Measurements from ENCODE around the gene HIGD1A.

The HIGD1A gene

DNA sequence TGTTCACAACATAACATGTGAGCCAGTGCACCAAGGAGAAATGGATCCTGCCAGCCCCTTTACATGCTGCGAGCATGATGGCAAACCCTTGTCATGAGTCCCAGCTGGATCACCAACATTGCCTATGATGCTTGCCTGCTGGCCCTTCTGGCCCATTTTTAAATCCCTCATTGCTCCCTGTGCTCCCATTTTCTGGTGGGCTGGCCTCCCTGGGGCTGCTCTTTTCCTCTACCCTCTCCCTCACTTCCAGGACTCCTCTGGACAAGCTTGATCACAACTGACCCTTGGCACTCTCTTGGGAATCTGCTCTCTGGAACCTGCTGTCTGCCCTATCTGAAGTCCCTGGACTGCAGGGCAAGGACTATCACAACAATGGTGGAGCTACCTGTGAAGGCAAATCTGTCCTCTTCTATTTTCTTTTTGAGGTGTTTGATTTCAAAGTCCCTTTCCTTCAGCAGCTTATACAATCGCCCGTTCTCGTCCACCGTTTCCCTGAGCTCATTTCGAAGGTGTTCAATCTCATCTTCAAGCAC is 47.5 kb downstream of the HIGD1A start:
- Histone ChIP-seq H3K9me3 (ENCODE audit: control insufficient read depth, insufficient read depth, low read length) (no peaks in the 10 kb centered on the region), H3K4me3 (ENCODE audit: low read length) (no peak overlapping the region), H3K36me3 (ENCODE audit: control insufficient read depth, insufficient read depth, low read length) (no peaks in the 10 kb centered on the region), H3K4me1 (ENCODE audit: control insufficient read depth, insufficient read depth, low read length) (no peaks in the 10 kb centered on the region), H3K27ac (ENCODE audit: low read length) (no peak overlapping the region), H3K27me3 (ENCODE audit: control insufficient read depth, insufficient read depth, low read length) (no peaks in the 10 kb centered on the region)
- WGBS (ENCODE audit: insufficient coverage, insufficient read length) = no CpG with 5 or more reads among the region's 6 CpGs
- DNase-seq (ENCODE audit: low read depth, low spot score) = no peak

DNA sequence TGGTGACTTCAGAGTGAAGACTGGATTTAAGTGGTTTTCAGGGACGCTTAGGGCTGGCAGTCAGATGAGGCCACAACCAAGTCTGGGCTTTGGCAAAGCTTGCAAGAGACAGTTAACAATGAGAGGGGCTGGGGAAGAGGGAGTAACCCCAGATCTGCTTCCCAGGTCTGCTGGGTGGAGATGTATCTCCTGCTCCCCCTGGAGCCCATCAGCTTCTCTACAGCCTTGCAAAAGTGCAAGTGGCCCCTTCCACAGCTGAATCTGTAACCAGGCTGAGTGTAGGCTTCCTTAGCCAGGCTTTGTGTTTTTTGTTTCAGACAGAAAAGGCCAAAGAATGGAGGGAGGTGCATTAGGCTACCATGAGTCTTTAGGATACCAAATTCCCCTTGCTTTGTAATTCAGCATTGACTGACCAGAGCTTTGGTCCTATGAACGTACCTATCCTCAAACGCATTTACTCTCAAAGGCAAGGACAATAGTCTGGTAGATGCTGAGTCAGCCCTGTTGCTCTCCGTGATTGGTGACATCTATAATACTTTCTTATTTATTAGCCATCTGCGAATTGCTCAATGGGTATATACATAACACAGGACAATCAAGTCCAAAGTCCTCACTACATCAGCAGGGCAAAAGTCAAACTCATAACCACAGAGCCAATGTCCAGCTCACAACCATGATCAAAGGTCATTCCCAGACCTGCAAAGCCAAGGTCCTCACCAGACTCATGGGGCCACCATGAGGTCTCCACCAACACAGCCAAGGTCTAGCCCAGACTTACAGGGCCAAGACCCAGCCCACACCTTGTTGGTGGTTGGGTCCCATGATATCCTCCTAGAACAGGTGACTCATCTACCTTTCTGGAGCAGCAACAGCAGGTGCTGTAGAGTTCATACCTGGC is 48.4 kb downstream of the HIGD1A start:
- no peak overlapping the region for H3K4me3 ChIP-seq (ENCODE audit: low read length)
- no peaks in the 10 kb centered on the region for H3K4me1 ChIP-seq (ENCODE audit: control insufficient read depth, insufficient read depth, low read length)
- H3K27ac ChIP-seq (ENCODE audit: low read length) = no peak overlapping the region
- WGBS (ENCODE audit: insufficient coverage, insufficient read length) = no CpG with 5 or more reads among the region's 5 CpGs
- H3K36me3 ChIP-seq (ENCODE audit: control insufficient read depth, insufficient read depth, low read length) = no peaks in the 10 kb centered on the region
- no peaks in the 10 kb centered on the region for H3K27me3 ChIP-seq (ENCODE audit: control insufficient read depth, insufficient read depth, low read length)
- DNase-seq (ENCODE audit: low read depth, low spot score) = no peak
- H3K9me3 ChIP-seq (ENCODE audit: control insufficient read depth, insufficient read depth, low read length) = no peaks in the 10 kb centered on the region

DNA sequence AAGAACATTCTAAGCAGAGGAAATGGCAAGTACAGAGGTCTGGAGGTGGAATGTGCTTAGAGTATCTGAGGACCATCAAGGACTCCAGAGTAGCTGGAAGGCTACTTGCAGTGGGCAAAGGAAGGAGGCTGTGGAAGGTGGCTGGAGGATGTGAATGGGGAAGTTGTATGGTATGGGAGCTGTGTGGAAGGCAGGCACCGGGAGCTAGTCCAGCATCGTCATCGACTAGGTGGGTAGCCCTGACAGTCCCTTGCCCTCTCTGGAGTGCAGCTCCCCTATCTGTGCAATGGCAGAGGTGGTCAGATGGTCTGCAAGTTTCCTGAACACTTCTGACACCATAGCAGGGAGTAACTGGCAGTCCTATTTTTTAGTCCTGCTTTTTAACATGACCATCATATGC is 50.5 kb downstream of the HIGD1A start:
- no peak overlapping the region for H3K27ac ChIP-seq (ENCODE audit: low read length)
- H3K36me3 ChIP-seq (ENCODE audit: control insufficient read depth, insufficient read depth, low read length) = 0 out of 2 replicates have a peak, but pooled peaks cover 2% of the 10 kb centered on the region
- no peaks in the 10 kb centered on the region for H3K4me1 ChIP-seq (ENCODE audit: control insufficient read depth, insufficient read depth, low read length)
- H3K27me3 ChIP-seq (ENCODE audit: control insufficient read depth, insufficient read depth, low read length) = no peaks in the 10 kb centered on the region
- no peak overlapping the region for H3K4me3 ChIP-seq (ENCODE audit: low read length)
- H3K9me3 ChIP-seq (ENCODE audit: control insufficient read depth, insufficient read depth, low read length) = no peaks in the 10 kb centered on the region
- DNase-seq (ENCODE audit: low read depth, low spot score) = no peak
- WGBS (ENCODE audit: insufficient coverage, insufficient read length) = no CpG with 5 or more reads among the region's 3 CpGs

- Histone ChIP-seq H3K27me3 (ENCODE audit: control insufficient read depth, insufficient read depth, low read length) (no peaks in the 10 kb centered on the region), H3K4me1 (ENCODE audit: control insufficient read depth, insufficient read depth, low read length) (no peaks in the 10 kb centered on the region)
- WGBS (ENCODE audit: insufficient coverage, insufficient read length) = no CpG with 5 or more reads among the region's 4 CpGs
Measured at GRCh38 chr3:42752961-42753360, 51.3 kb downstream of the HIGD1A start.

DNA sequence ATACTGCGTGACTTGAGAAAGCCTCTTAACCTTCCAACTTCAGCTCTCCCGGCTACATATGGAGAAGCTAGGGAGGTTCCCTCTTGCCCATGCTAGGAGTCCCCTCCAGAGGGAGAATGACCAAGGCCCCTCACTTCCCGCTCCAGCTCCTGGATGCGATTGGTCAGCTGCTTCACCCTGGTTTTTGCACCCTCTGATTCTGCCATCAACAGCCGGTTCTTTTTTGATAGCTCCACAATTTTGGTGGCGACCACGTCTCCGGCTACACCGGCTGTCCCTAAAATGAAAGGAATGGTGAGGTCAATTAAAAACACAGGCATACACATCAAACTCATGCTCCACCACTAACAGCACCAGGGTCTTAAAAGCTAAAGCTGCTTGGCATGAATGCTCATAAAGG is 51.8 kb downstream of the HIGD1A start:
- no peaks in the 10 kb centered on the region for H3K27me3 ChIP-seq (ENCODE audit: control insufficient read depth, insufficient read depth, low read length)
- no CpG with 5 or more reads among the region's 9 CpGs for WGBS (ENCODE audit: insufficient coverage, insufficient read length)
- no peaks in the 10 kb centered on the region for H3K9me3 ChIP-seq (ENCODE audit: control insufficient read depth, insufficient read depth, low read length)

More at GRCh38 chr3:42752961-42753360, 51.3 kb downstream of the HIGD1A start:
- Histone ChIP-seq H3K4me3 (ENCODE audit: low read length) (no peak overlapping the region), H3K27ac (ENCODE audit: low read length) (no peak overlapping the region), H3K9me3 (ENCODE audit: control insufficient read depth, insufficient read depth, low read length) (no peaks in the 10 kb centered on the region), H3K36me3 (ENCODE audit: control insufficient read depth, insufficient read depth, low read length) (0 out of 2 replicates have a peak, but pooled peaks cover 2% of the 10 kb centered on the region)
- DNase-seq (ENCODE audit: low read depth, low spot score) = no peak

GRCh38 chr3:42751609-42752008 is 52.7 kb downstream of the HIGD1A start:
- 0 out of 2 replicates have a peak, but pooled peaks cover 2% of the 10 kb centered on the region for H3K36me3 ChIP-seq (ENCODE audit: control insufficient read depth, insufficient read depth, low read length)
- no peak overlapping the region for H3K4me3 ChIP-seq (ENCODE audit: low read length)
- H3K27ac ChIP-seq (ENCODE audit: low read length) = no peak overlapping the region
- no peaks in the 10 kb centered on the region for H3K4me1 ChIP-seq (ENCODE audit: control insufficient read depth, insufficient read depth, low read length)
- H3K27me3 ChIP-seq (ENCODE audit: control insufficient read depth, insufficient read depth, low read length) = no peaks in the 10 kb centered on the region
- H3K9me3 ChIP-seq (ENCODE audit: control insufficient read depth, insufficient read depth, low read length) = no peaks in the 10 kb centered on the region
- no peak for DNase-seq (ENCODE audit: low read depth, low spot score)
- WGBS (ENCODE audit: insufficient coverage, insufficient read length) = no CpG with 5 or more reads among the region's 9 CpGs

More for the DNA sequence above, 51.8 kb downstream of the HIGD1A start:
- Histone ChIP-seq H3K27ac (ENCODE audit: low read length) (no peak overlapping the region), H3K36me3 (ENCODE audit: control insufficient read depth, insufficient read depth, low read length) (0 out of 2 replicates have a peak, but pooled peaks cover 2% of the 10 kb centered on the region), H3K4me1 (ENCODE audit: control insufficient read depth, insufficient read depth, low read length) (no peaks in the 10 kb centered on the region), H3K4me3 (ENCODE audit: low read length) (no peak overlapping the region)
- DNase-seq (ENCODE audit: low read depth, low spot score) = no peak

DNA sequence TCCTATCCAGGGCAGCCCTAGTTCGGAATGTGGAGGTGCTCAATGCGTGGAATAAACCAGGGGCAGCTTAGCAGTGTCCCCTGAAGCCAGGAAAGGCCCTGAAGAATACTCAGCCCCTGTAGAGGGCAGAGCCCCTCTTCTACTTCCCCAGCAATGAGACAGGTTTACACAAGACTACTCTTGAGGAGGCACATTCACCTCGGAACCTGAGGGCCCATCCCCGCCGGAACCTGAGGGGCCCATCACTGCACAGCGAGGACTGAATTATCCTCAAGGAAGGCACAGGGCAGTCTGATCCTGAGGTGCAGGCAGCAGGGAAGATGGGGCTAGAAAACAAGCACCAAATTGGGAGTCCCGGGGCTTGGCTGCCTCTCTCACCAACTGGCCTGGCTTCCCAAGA is 53.5 kb downstream of the HIGD1A start:
- no peak for DNase-seq (ENCODE audit: low read depth, low spot score)
- WGBS (ENCODE audit: insufficient coverage, insufficient read length) = no CpG with 5 or more reads among the region's 7 CpGs

DNA sequence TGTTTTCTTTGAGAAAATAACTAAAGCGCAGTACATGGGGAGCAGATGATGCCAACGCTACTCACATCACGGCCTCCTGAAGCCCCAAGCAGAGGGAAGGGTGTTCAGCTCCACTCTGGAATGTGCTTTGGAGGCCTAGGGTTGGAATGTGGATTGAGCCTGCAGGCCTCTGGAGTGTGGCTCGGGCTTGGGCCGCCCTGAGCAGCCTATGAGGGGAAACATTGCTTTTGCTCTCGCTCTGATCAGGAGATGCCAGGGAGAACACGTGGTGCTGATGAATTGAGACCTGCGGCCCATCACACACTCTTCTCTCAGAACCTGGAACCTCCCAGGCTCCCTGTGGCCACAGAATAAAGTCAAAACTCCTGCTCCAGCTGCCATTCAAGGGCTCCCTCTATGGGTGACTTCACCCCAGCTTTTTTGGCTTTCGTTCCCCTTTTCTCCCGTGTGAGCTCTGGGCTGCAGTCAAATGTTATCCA is 54.5 kb downstream of the HIGD1A start:
- Histone ChIP-seq H3K4me3 (ENCODE audit: low read length) (no peak overlapping the region), H3K9me3 (ENCODE audit: control insufficient read depth, insufficient read depth, low read length) (no peaks in the 10 kb centered on the region), H3K36me3 (ENCODE audit: control insufficient read depth, insufficient read depth, low read length) (0 out of 2 replicates have a peak, but pooled peaks cover 2% of the 10 kb centered on the region), H3K27me3 (ENCODE audit: control insufficient read depth, insufficient read depth, low read length) (no peaks in the 10 kb centered on the region), H3K27ac (ENCODE audit: low read length) (no peak overlapping the region), H3K4me1 (ENCODE audit: control insufficient read depth, insufficient read depth, low read length) (no peaks in the 10 kb centered on the region)
- DNase-seq (ENCODE audit: low read depth, low spot score) = no peak
- no CpG with 5 or more reads among the region's 10 CpGs for WGBS (ENCODE audit: insufficient coverage, insufficient read length)

More for the DNA sequence above, 53.5 kb downstream of the HIGD1A start:
- H3K4me1 ChIP-seq (ENCODE audit: control insufficient read depth, insufficient read depth, low read length) = no peaks in the 10 kb centered on the region
- H3K4me3 ChIP-seq (ENCODE audit: low read length) = no peak overlapping the region
- H3K36me3 ChIP-seq (ENCODE audit: control insufficient read depth, insufficient read depth, low read length) = 0 out of 2 replicates have a peak, but pooled peaks cover 2% of the 10 kb centered on the region
- H3K27me3 ChIP-seq (ENCODE audit: control insufficient read depth, insufficient read depth, low read length) = no peaks in the 10 kb centered on the region
- no peak overlapping the region for H3K27ac ChIP-seq (ENCODE audit: low read length)
- no peaks in the 10 kb centered on the region for H3K9me3 ChIP-seq (ENCODE audit: control insufficient read depth, insufficient read depth, low read length)

GRCh38 chr3:42749025-42749752 is 55.1 kb downstream of the HIGD1A start:
- no peaks in the 10 kb centered on the region for H3K27me3 ChIP-seq (ENCODE audit: control insufficient read depth, insufficient read depth, low read length)
- H3K4me3 ChIP-seq (ENCODE audit: low read length) = no peak overlapping the region
- no peak for DNase-seq (ENCODE audit: low read depth, low spot score)
- no peaks in the 10 kb centered on the region for H3K9me3 ChIP-seq (ENCODE audit: control insufficient read depth, insufficient read depth, low read length)
- no CpG with 5 or more reads among the region's 10 CpGs for WGBS (ENCODE audit: insufficient coverage, insufficient read length)
- H3K36me3 ChIP-seq (ENCODE audit: control insufficient read depth, insufficient read depth, low read length) = 0 out of 2 replicates have a peak, but pooled peaks cover 2% of the 10 kb centered on the region
- no peak overlapping the region for H3K27ac ChIP-seq (ENCODE audit: low read length)
- no peaks in the 10 kb centered on the region; the same call in 1 of the 2 replicates for H3K4me1 ChIP-seq (ENCODE audit: control insufficient read depth, insufficient read depth, low read length)

DNA sequence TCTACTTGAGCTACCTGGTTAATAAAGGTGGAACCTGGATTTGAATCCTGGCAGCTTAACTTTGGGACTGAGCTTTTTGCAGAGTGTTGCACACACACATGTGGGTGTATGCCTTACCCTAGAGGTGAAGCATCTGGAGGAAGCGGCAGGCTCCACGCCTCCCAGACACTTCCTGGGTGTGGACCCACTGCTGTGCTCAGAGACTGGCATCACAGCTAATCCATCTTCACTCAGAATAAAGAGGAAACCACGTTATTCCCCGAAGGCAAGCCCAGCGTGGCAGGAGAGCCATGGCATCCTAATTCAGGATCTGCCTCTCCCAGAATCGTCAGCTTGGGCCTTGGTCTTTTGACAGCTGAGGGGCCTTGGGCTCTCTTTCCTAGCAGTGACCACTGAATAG is 56.7 kb downstream of the HIGD1A start:
- Histone ChIP-seq H3K4me1 (ENCODE audit: control insufficient read depth, insufficient read depth, low read length) (no peaks in the 10 kb centered on the region; the same call in 1 of the 2 replicates), H3K4me3 (ENCODE audit: low read length) (no peak overlapping the region), H3K27me3 (ENCODE audit: control insufficient read depth, insufficient read depth, low read length) (no peaks in the 10 kb centered on the region), H3K9me3 (ENCODE audit: control insufficient read depth, insufficient read depth, low read length) (no peaks in the 10 kb centered on the region), H3K36me3 (ENCODE audit: control insufficient read depth, insufficient read depth, low read length) (0 out of 2 replicates have a peak, but pooled peaks cover 2% of the 10 kb centered on the region), H3K27ac (ENCODE audit: low read length) (no peak overlapping the region)
- no peak for DNase-seq (ENCODE audit: low read depth, low spot score)
- WGBS (ENCODE audit: insufficient coverage, insufficient read length) = no CpG with 5 or more reads among the region's 6 CpGs

Measured in iPS DF 6.9 (cell line).